ENCODE data around the gene SRF. TPM values are rescaled to one million over a fixed set of nuclear protein-coding genes. Genes with fewer than 3 reads are reported as not detected.

SRF gene
- total RNA-seq, 1 experiment from 2014 or later, result 32.1 TPM

DNA sequence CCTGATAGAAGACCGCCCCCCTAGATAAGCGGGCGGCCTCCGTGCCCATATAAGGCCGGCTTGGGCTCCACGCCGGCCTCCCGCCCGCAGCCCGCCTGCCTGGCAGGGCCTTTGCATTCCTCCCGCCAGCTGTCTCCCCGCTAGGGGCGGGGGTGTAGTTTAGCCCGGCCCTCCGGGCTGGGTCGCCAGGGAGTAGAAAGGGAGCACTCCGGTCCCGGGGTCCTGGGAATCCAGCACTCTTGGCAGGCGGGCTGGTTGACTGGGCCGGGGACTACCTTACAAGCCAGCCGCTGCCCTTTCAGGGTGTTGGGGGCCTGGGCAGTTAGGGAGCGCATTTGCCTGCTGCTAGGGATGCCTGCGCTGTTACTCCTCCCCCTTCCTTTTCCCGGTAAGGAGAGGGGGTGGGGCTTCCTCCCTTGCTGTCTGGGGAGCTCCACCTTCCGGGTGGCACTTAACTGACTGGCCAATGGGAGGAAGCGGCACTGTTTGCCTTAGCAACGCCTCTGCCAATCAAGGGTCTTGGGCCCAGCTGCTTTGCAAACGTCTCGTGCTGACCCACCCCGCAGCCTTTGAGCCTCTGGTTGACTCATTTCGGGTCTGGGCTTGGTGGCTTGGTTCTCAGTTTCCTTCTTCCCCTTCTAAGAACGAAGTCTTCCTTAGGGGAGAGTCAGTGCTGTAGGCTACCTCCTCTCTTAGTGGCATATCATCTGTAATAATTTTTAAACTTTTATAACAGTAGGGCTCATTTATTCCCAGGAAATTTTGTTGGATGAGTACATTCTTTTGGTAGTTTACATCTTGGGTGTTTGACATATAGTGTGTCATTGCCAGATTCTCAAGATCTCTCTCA, 3.4 kb downstream of the SRF start:
- TF ChIP-seq, protein P1, sequence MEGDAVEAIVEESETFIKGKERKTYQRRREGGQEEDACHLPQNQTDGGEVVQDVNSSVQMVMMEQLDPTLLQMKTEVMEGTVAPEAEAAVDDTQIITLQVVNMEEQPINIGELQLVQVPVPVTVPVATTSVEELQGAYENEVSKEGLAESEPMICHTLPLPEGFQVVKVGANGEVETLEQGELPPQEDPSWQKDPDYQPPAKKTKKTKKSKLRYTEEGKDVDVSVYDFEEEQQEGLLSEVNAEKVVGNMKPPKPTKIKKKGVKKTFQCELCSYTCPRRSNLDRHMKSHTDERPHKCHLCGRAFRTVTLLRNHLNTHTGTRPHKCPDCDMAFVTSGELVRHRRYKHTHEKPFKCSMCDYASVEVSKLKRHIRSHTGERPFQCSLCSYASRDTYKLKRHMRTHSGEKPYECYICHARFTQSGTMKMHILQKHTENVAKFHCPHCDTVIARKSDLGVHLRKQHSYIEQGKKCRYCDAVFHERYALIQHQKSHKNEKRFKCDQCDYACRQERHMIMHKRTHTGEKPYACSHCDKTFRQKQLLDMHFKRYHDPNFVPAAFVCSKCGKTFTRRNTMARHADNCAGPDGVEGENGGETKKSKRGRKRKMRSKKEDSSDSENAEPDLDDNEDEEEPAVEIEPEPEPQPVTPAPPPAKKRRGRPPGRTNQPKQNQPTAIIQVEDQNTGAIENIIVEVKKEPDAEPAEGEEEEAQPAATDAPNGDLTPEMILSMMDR (IDR thresholded peaks at IDR 0.05; ENCODE audit: unreplicated experiment), result no peak
- Mint-ChIP-seq H3K4me3 (ENCODE audit: unreplicated experiment) (peak overlapping the region; percentile 87), H3K4me1 (ENCODE audit: insufficient read depth, unreplicated experiment) (peaks cover 30% of the 10 kb centered on the region), H3K9me3 (ENCODE audit: unreplicated experiment) (no peaks in the 10 kb centered on the region), H3K27ac (ENCODE audit: low read depth, unreplicated experiment) (peak overlapping the region; percentile 83), H3K27me3 (ENCODE audit: insufficient read depth, unreplicated experiment) (no peaks in the 10 kb centered on the region), H3K36me3 (ENCODE audit: insufficient read depth, unreplicated experiment) (peaks cover 53% of the 10 kb centered on the region)
- no TSS peak for BruUV-seq (replicated peaks)
- peak; percentile 99 for DNase-seq (ENCODE audit: unreplicated experiment)
- POLR2A ChIA-PET, result interaction anchor here (0.6 to 6.1 kb wide), 20 partner anchors 7 to 342 kb away, joined by 3 to 44 read pairs (median 4); partner anchors contain the start of genes CNPY3, CUL9, DNPH1 and KLC4
- CTCF ChIA-PET, result interaction anchor here (1.2 to 1.6 kb wide), 3 partner anchors 31 to 160 kb away, joined by 4 to 6 read pairs (median 5); partner anchors contain the start of genes DNPH1, KLHDC3 and MEA1
- intact Hi-C loops (cut with micrococcal nuclease), result loop anchor here (5.0 kb wide), 1 partner anchor 343 kb away; the partner anchor contains the start of genes POLR1C and YIPF3

- intact Hi-C loops (cut with micrococcal nuclease), result no loop called here
- H3K27ac Mint-ChIP-seq (ENCODE audit: low read depth, unreplicated experiment), result peak overlapping the region; percentile 83
- H3K9me3 Mint-ChIP-seq (ENCODE audit: unreplicated experiment), result no peaks in the 10 kb centered on the region
- H3K36me3 Mint-ChIP-seq (ENCODE audit: insufficient read depth, unreplicated experiment), result peaks cover 67% of the 10 kb centered on the region
- CTCF ChIA-PET, result interaction anchor here (1.2 to 1.6 kb wide), 2 partner anchors 32 to 54 kb away, joined by 4 to 6 read pairs; partner anchors contain the start of gene DNPH1
- no peak overlapping the region for H3K4me3 Mint-ChIP-seq (ENCODE audit: unreplicated experiment)
- TF ChIP-seq, protein P1 (IDR thresholded peaks at IDR 0.05; ENCODE audit: unreplicated experiment), result no peak
- POLR2A ChIA-PET, result interaction anchor here (1.1 to 6.1 kb wide), 5 partner anchors 10 to 205 kb away, joined by 4 to 44 read pairs (median 8); partner anchors contain the start of genes DNPH1, KLC4, MRPL2 and ZNF318
- H3K27me3 Mint-ChIP-seq (ENCODE audit: insufficient read depth, unreplicated experiment), result no peaks in the 10 kb centered on the region
- no TSS peak for BruUV-seq (replicated peaks)
- DNase-seq (ENCODE audit: unreplicated experiment), result no peak
- peaks cover 25% of the 10 kb centered on the region for H3K4me1 Mint-ChIP-seq (ENCODE audit: insufficient read depth, unreplicated experiment)
Observed at GRCh38 chr6:43175676-43176422, 4.8 kb downstream of the SRF start.

- ChIA-PET POLR2A (no interaction called here), CTCF (no interaction called here)
- DNase-seq (ENCODE audit: unreplicated experiment), result no peak
- Mint-ChIP-seq H3K4me3 (ENCODE audit: unreplicated experiment) (no peak overlapping the region), H3K27me3 (ENCODE audit: insufficient read depth, unreplicated experiment) (no peaks in the 10 kb centered on the region), H3K4me1 (ENCODE audit: insufficient read depth, unreplicated experiment) (peaks cover 31% of the 10 kb centered on the region), H3K27ac (ENCODE audit: low read depth, unreplicated experiment) (no peak overlapping the region), H3K9me3 (ENCODE audit: unreplicated experiment) (no peaks in the 10 kb centered on the region), H3K36me3 (ENCODE audit: insufficient read depth, unreplicated experiment) (peaks cover 72% of the 10 kb centered on the region)
- no TSS peak for BruUV-seq (replicated peaks)
- TF ChIP-seq, protein P1 (IDR thresholded peaks at IDR 0.05; ENCODE audit: unreplicated experiment), result no peak
- intact Hi-C loops (cut with micrococcal nuclease), result no loop called here
Observed at GRCh38 chr6:43176423-43176786, 5.3 kb downstream of the SRF start.

DNA sequence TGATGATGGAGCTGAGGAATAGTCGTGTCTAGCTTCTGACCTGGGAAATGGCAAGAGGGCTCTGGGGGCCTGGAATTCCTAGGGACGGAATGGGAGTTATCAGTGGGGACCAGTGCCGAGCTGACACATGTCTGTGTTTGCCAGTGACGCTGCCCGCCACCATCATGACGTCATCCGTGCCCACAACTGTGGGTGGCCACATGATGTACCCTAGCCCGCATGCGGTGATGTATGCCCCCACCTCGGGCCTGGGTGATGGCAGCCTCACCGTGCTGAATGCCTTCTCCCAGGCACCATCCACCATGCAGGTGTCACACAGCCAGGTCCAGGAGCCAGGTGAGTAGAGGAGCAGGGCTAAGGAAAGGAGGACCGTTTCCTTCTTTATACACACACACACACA, 7.1 kb downstream of the SRF start:
- TF ChIP-seq, protein P1 (IDR thresholded peaks at IDR 0.05; ENCODE audit: unreplicated experiment), result no peak
- no peak overlapping the region for H3K27ac Mint-ChIP-seq (ENCODE audit: low read depth, unreplicated experiment)
- peaks cover 32% of the 10 kb centered on the region for H3K4me1 Mint-ChIP-seq (ENCODE audit: insufficient read depth, unreplicated experiment)
- H3K36me3 Mint-ChIP-seq (ENCODE audit: insufficient read depth, unreplicated experiment), result peaks cover 79% of the 10 kb centered on the region
- no TSS peak for BruUV-seq (replicated peaks)
- ChIA-PET POLR2A (no interaction called here), CTCF (no interaction called here)
- intact Hi-C loops (cut with micrococcal nuclease), result no loop called here
- DNase-seq (ENCODE audit: unreplicated experiment), result no peak
- no peaks in the 10 kb centered on the region for H3K27me3 Mint-ChIP-seq (ENCODE audit: insufficient read depth, unreplicated experiment)
- H3K4me3 Mint-ChIP-seq (ENCODE audit: unreplicated experiment), result no peak overlapping the region
- no peaks in the 10 kb centered on the region for H3K9me3 Mint-ChIP-seq (ENCODE audit: unreplicated experiment)
